Activated CD8-positive, alpha-beta T cell treated with anti-CD3 and anti-CD28 coated beads for 36 hours (primary cell): ENCODE measurements around the gene CCDC159. TPM values are rescaled to one million over a fixed set of nuclear protein-coding genes. Genes with fewer than 3 reads are reported as not detected.

ENCODE experiments used
- ATAC-seq: fragments of 200-7000 bp; cut with Tn5 transposase; one replicate; pipeline ENCODE4 v1.10.0; 2021; ENCODE audit warnings: mild to moderate bottlenecking, moderate library complexity
- CTCF ChIA-PET: fragments of 350-600 bp; sonication (Branson Sonifier 250); formaldehyde crosslinking; loops from one replicate; lab custom pipeline; 2021; ENCODE audit warnings: antibody characterized with exemption; lab: Charles Lee
- POLR2A ChIA-PET: fragments of 350-600 bp; sonication (Branson Sonifier 250); formaldehyde crosslinking; loops from one replicate; lab custom pipeline; 2021; ENCODE audit warnings: antibody characterized with exemption; lab: Charles Lee
- DNase-seq: peaks from one replicate; pipeline ENCODE4 v3.0.0-alpha.2; 2020
- H3K27ac Mint-ChIP-seq: one replicate; pipeline ENCODE4 v1.8.0; 2021; ENCODE audit warnings: mild to moderate bottlenecking, mixed read lengths
- H3K27me3 Mint-ChIP-seq: one replicate; pipeline ENCODE4 v1.8.0; 2021; ENCODE audit warnings: mixed read lengths
- H3K36me3 Mint-ChIP-seq: one replicate; pipeline ENCODE4 v1.8.0; 2021; ENCODE audit warnings: low read depth, mixed read lengths
- H3K4me1 Mint-ChIP-seq: one replicate; pipeline ENCODE4 v1.8.0; 2021; ENCODE audit warnings: low read depth, mixed read lengths
- H3K4me3 Mint-ChIP-seq: one replicate; pipeline ENCODE4 v1.8.0; 2021; ENCODE audit warnings: mild to moderate bottlenecking, moderate library complexity, mixed read lengths
- H3K9me3 Mint-ChIP-seq: one replicate; pipeline ENCODE4 v1.8.0; 2021; ENCODE audit warnings: mixed read lengths
- CTCF ChIP-seq: fragments of 200-600 bp; IDR thresholded peaks from one replicate; pipeline ENCODE4 v1.8.0; 2022; ENCODE audit warnings: antibody characterized with exemption, mild to moderate bottlenecking
- intact Hi-C: fragments of 100-400 bp; cut with micrococcal nuclease; formaldehyde crosslinking; loops from one replicate; pipeline ENCODE4 v1.10.0; 2022
- total RNA-seq, 2 experiments: library from RNA; stranded (reverse); gene quantifications; one replicate each; pipeline ENCODE4 v1.2.3, GENCODE V29; 2021

CCDC159 gene
- total RNA-seq, 2 experiments from 2014 or later: 9.7 to 10.5 TPM

DNA sequence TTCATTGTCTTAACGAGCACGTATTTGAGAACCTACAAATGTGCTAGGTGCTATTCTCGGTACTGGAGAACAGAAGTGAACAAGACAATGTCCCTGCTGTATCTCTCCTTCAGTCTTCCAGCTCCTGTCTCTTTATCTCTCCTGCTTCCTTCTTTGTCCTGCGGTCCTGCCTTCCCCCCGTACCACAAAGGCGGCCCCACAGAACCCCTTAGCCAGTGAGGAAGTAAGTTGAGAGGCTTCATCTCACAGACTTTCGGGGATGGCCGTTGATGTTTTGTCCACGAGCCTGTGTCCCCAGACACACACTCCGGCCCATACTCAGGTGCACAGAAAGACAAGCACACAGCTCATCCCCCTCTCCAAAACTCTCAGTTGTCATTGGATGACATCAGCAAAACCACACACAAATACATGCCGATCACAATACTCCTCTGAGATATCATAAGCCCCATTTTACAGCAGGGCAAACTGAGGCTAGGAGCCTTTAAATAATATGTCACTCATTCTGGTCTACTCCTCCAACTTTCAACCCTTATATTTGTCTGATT lies 27.6 kb downstream of the CCDC159 start:
- POLR2A ChIA-PET: interaction anchor here (0.6 to 2.6 kb wide), 6 partner anchors 10 to 268 kb away, joined by 3 to 9 read pairs (median 4); partner anchors contain the start of genes CCDC159 and TMEM205
- Mint-ChIP-seq H3K27me3 (no peaks in the 10 kb centered on the region), H3K27ac (no peak overlapping the region), H3K36me3 (peaks cover 35% of the 10 kb centered on the region), H3K4me1 (peaks cover 30% of the 10 kb centered on the region), H3K4me3 (no peak overlapping the region), H3K9me3 (no peaks in the 10 kb centered on the region)
- no peak for TF ChIP-seq CTCF
- CTCF ChIA-PET: interaction anchor here (1.2 to 4.7 kb wide), 5 partner anchors 9 to 130 kb away, joined by 3 to 29 read pairs (median 9); partner anchors contain the start of genes ELAVL3, EPOR and RAB3D
- DNase-seq (no peak), ATAC-seq (no peak)
- intact Hi-C loops: no loop called here

GRCh38 chr19:11374433-11375142 lies 28.3 kb downstream of the CCDC159 start, which contains the start of gene SWSAP1:
Gene SWSAP1 (plus strand): TSS chr19:11374666. CDS start chr19:11374681, 15 bp downstream.
- peaks cover 30% of the 10 kb centered on the region for H3K4me1 Mint-ChIP-seq
- no peaks in the 10 kb centered on the region for H3K9me3 Mint-ChIP-seq
- peaks cover 30% of the 10 kb centered on the region for H3K36me3 Mint-ChIP-seq
- intact Hi-C loops: no loop called here
- POLR2A ChIA-PET: interaction anchor here (0.6 to 2.6 kb wide), 10 partner anchors 10 to 60 kb away, joined by 3 to 9 read pairs (median 4); partner anchors contain the start of genes CCDC159, EPOR, ODAD3 and PRKCSH
- TF ChIP-seq CTCF: no peak
- H3K4me3 Mint-ChIP-seq: no peak within 1 kb of the TSS
- no peak within 1 kb of the TSS for H3K27ac Mint-ChIP-seq
- CTCF ChIA-PET: interaction anchor here (0.6 to 4.7 kb wide), 10 partner anchors 9 to 222 kb away, joined by 3 to 29 read pairs (median 5); partner anchors contain the start of genes CCDC159, ELAVL3, EPOR and RAB3D
- no peaks in the 10 kb centered on the region for H3K27me3 Mint-ChIP-seq
- peak; percentile 98 for DNase-seq
- peak; percentile 91 for ATAC-seq

DNA sequence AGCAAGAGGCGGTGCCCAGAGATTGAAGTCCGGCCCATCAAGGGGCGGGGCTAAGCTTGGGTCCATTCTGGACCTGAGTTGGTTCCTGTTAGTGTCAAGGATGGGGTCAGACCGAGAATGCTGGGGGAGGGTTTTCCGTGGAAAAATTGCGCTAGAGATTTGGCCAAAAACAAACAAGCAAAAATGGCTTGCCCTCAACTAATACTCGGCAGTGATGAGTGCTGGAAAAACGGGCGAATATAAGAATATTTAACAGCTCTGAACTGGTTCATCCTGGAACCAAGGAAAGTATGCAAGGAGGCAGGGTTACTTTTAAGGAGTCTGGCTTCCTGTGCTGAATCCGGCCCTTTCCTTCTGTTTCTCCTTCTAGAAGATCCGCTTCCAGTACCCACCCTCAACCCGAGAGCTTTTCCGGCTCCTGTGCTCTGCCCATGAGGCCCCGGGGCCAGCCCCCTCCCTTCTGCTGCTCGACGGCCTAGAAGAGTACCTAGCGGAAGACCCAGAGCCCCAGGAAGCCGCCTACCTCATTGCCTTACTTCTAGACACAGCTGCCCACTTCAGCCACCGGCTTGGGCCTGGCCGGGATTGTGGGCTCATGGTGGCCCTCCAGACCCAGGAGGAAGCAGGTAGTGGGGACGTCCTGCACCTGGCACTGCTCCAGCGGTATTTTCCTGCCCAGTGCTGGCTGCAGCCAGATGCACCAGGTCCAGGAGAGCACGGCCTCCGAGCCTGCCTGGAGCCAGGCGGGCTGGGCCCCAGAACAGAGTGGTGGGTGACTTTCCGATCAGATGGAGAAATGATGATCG lies 29.0 kb downstream of the CCDC159 start:
- intact Hi-C loops: no loop called here
- DNase-seq (peak; percentile 91), ATAC-seq (peak; percentile 52)
- Mint-ChIP-seq H3K36me3 (peaks cover 29% of the 10 kb centered on the region), H3K27me3 (no peaks in the 10 kb centered on the region), H3K4me3 (no peak overlapping the region), H3K27ac (no peak overlapping the region), H3K9me3 (no peaks in the 10 kb centered on the region), H3K4me1 (peaks cover 36% of the 10 kb centered on the region)
- TF ChIP-seq CTCF: no peak
- CTCF ChIA-PET: interaction anchor here (0.6 to 4.7 kb wide), 10 partner anchors 8 to 222 kb away, joined by 3 to 29 read pairs (median 5); partner anchors contain the start of genes CCDC159, ELAVL3, ELOF1 and EPOR
- POLR2A ChIA-PET: interaction anchor here (0.6 to 2.6 kb wide), 11 partner anchors 9 to 107 kb away, joined by 3 to 9 read pairs (median 4); partner anchors contain the start of genes CCDC159, EPOR, ODAD3 and PRKCSH

DNA sequence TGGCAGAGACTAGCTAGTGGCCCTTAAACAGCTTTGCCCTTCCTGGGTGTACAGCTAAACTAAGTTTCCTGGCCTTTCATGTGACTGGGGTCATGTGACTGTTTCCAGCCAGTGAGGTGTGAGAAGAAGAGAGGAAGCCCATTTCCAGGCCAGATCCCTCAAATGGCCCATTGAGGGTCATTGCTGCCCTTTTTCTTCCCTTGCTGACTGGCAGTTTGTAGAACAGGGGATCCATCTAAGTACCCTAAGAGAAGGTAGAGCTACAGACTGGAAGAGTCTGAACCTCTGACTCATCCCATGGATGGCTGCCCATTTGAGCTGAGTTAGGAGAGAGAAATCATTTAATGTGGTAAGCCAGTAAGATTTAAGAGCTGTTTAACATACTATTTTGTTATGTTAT lies 30.9 kb downstream of the CCDC159 start:
- ChIA-PET POLR2A (interaction anchor here (1.0 to 1.7 kb wide), 3 partner anchors 45 to 181 kb away, joined by 3 to 5 read pairs (median 4); no protein-coding TSS in a partner anchor), CTCF (interaction anchor here (0.9 to 4.7 kb wide), 5 partner anchors 30 to 105 kb away, joined by 3 to 29 read pairs (median 4); partner anchors contain the start of genes ELAVL3 and PRKCSH)
- TF ChIP-seq CTCF: no peak
- peaks cover 3% of the 10 kb centered on the region for H3K27me3 Mint-ChIP-seq
- DNase-seq (peak; percentile 60), ATAC-seq (no peak)
- peak overlapping the region; percentile 53 for H3K4me3 Mint-ChIP-seq
- intact Hi-C loops: no loop called here
- peaks cover 41% of the 10 kb centered on the region for H3K4me1 Mint-ChIP-seq
- H3K36me3 Mint-ChIP-seq: peaks cover 22% of the 10 kb centered on the region
- H3K27ac Mint-ChIP-seq: peak overlapping the region; percentile 86
- no peaks in the 10 kb centered on the region for H3K9me3 Mint-ChIP-seq
